GM23338 (cell line): ENCODE data around the gene MOB2. TPM values are rescaled to one million over a fixed set of nuclear protein-coding genes. Genes with fewer than 3 reads are reported as not detected.

ENCODE experiments used
- ATAC-seq: fragments of 200-7000 bp; cut with Tn5 transposase; 3 replicates; pipeline ENCODE4 v1.9.1; 2020
- DNase-seq: peaks from one replicate; pipeline ENCODE4 v3.0.0-alpha.2; 2015; ENCODE audit warnings: low spot score
- H2AFZ ChIP-seq: fragments of 200-600 bp; sonication (generic); 2 replicates; pipeline ENCODE4 v1.8.0; 2016; ENCODE audit warnings: antibody characterized with exemption, mild to moderate bottlenecking, moderate library complexity
- H3F3A ChIP-seq: fragments of 200-600 bp; sonication (generic); replicated peaks from 2 replicates; pipeline ENCODE4 v1.8.0; 2017; ENCODE audit warnings: antibody characterized with exemption, mixed run types, low read depth
- H3K27ac ChIP-seq: fragments of 200-600 bp; sonication (generic); 2 replicates; pipeline ENCODE4 v1.6.1; 2016; ENCODE audit warnings: low read depth
- H3K27me3 ChIP-seq: fragments of 200-600 bp; sonication (generic); 2 replicates; pipeline ENCODE4 v1.8.0; 2016; ENCODE audit warnings: mild to moderate bottlenecking, mixed run types, moderate library complexity; ENCODE audit not compliant: insufficient read depth
- H3K36me3 ChIP-seq: fragments of 200-600 bp; sonication (generic); 2 replicates; pipeline ENCODE4 v1.8.0; 2016; ENCODE audit warnings: mild to moderate bottlenecking; ENCODE audit not compliant: insufficient read depth
- H3K4me1 ChIP-seq: fragments of 200-600 bp; sonication (generic); 2 replicates; pipeline ENCODE4 v1.8.0; 2016; ENCODE audit warnings: mild to moderate bottlenecking, moderate library complexity; ENCODE audit not compliant: insufficient read depth
- H3K4me2 ChIP-seq: fragments of 200-600 bp; sonication (generic); 2 replicates; pipeline ENCODE4 v1.7.1; 2017; ENCODE audit warnings: mixed run types
- H3K4me3 ChIP-seq: fragments of 200-600 bp; sonication (generic); 2 replicates; pipeline ENCODE4 v1.6.1; 2016; ENCODE audit warnings: mixed run types
- H3K79me2 ChIP-seq: fragments of 200-600 bp; sonication (generic); replicated peaks from 2 replicates; pipeline ENCODE4 v1.8.0; 2017; ENCODE audit warnings: mild to moderate bottlenecking; ENCODE audit not compliant: insufficient read depth
- H3K9me2 ChIP-seq: fragments of 200-600 bp; sonication (generic); 2 replicates; pipeline ENCODE4 v1.8.0; 2017; ENCODE audit not compliant: insufficient read depth
- H4K20me1 ChIP-seq: fragments of 200-600 bp; sonication (generic); replicated peaks from 2 replicates; pipeline ENCODE4 v1.8.0; 2017; ENCODE audit warnings: mild to moderate bottlenecking; ENCODE audit not compliant: insufficient read depth
- H3K27ac Mint-ChIP-seq: 2 replicates; pipeline ENCODE4 v1.8.0; 2020; ENCODE audit warnings: inconsistent platforms, mild to moderate bottlenecking, moderate library complexity, mixed read lengths
- H3K27me3 Mint-ChIP-seq: 3 replicates; pipeline ENCODE4 v1.8.0; 2022; ENCODE audit warnings: low read depth, mild to moderate bottlenecking, moderate library complexity, mixed read lengths, inconsistent platforms; ENCODE audit not compliant: insufficient read depth, poor library complexity
- H3K36me3 Mint-ChIP-seq: 3 replicates; pipeline ENCODE4 v1.8.0; 2021; ENCODE audit warnings: low read depth, mild to moderate bottlenecking, inconsistent platforms, moderate library complexity, mixed read lengths
- H3K4me1 Mint-ChIP-seq: 3 replicates; pipeline ENCODE4 v1.8.0; 2020; ENCODE audit warnings: mild to moderate bottlenecking, inconsistent platforms, mixed read lengths
- H3K4me3 Mint-ChIP-seq: 3 replicates; pipeline ENCODE4 v1.8.0; 2021; ENCODE audit warnings: moderate library complexity, mild to moderate bottlenecking, inconsistent platforms, mixed read lengths
- H3K9me3 Mint-ChIP-seq: 3 replicates; pipeline ENCODE4 v1.8.0; 2020; ENCODE audit warnings: moderate library complexity, mild to moderate bottlenecking, inconsistent platforms, mixed read lengths
- CREB1 ChIP-seq: fragments of 250-450 bp; sonication (Bioruptor Pico); IDR thresholded peaks from 2 replicates; pipeline ENCODE4 v1.5.0; 2020; ENCODE audit warnings: low read depth, mild to moderate bottlenecking, moderate library complexity
- ETS1 ChIP-seq: IDR thresholded peaks from 2 replicates; pipeline ENCODE4 v1.6.1; 2016; ENCODE audit warnings: antibody characterized with exemption
- EZH2 ChIP-seq: fragments of 200-600 bp; sonication (generic); IDR thresholded peaks from one replicate; pipeline ENCODE4 v1.8.0; 2017; ENCODE audit warnings: antibody characterized with exemption, mild to moderate bottlenecking, low read depth; ENCODE audit not compliant: unreplicated experiment
- EZH2phosphoT487 ChIP-seq: fragments of 200-600 bp; sonication (generic); IDR thresholded peaks from one replicate; pipeline ENCODE4 v1.8.1; 2018; ENCODE audit warnings: antibody characterized with exemption; ENCODE audit not compliant: unreplicated experiment
- JUNB ChIP-seq: IDR thresholded peaks from one replicate; pipeline ENCODE4 v1.6.1; 2016; ENCODE audit warnings: antibody characterized with exemption; ENCODE audit not compliant: unreplicated experiment
- NANOG ChIP-seq: IDR thresholded peaks from 2 replicates; pipeline ENCODE4 v1.6.1; 2016; ENCODE audit warnings: antibody characterized with exemption, borderline replicate concordance
- POLR2AphosphoS5 ChIP-seq: IDR thresholded peaks from 2 replicates; pipeline ENCODE4 v1.6.1; 2016; ENCODE audit warnings: antibody characterized with exemption, low read depth
- STAT1 ChIP-seq: IDR thresholded peaks from one replicate; pipeline ENCODE4 v1.6.1; 2016; ENCODE audit warnings: antibody characterized with exemption; ENCODE audit not compliant: unreplicated experiment
- ZNF114 ChIP-seq: fragments of 250-450 bp; sonication (Bioruptor Pico); IDR thresholded peaks from 2 replicates; pipeline ENCODE4 v1.5.0; 2020; ENCODE audit warnings: mild to moderate bottlenecking, moderate library complexity
- ZNF331 ChIP-seq: fragments of 250-450 bp; sonication (Bioruptor Pico); IDR thresholded peaks from 2 replicates; pipeline ENCODE4 v1.5.0; 2020; ENCODE audit warnings: low read depth, mild to moderate bottlenecking, moderate library complexity
- polyA plus RNA-seq: library from polyadenylated mRNA; unstranded; fragments of >200 nt; fragmentation: Nextera tagmentation; extraction: Ambion mirVana; gene quantifications from 2 replicates; pipeline ENCODE4 v1.2.1, GENCODE V29; 2016
- total RNA-seq: library from RNA; depleted of rRNA; stranded (reverse); fragments of >200 nt; shearing (Covaris generic); gene quantifications from 2 replicates; pipeline ENCODE4 v1.2.3, GENCODE V29; 2014
- TF ChIP-seq, protein P1 (sequence below), 2 experiments: fragments of 200-600 bp in 1 of 2; sonication (generic) in 1 of 2; conservative IDR thresholded peaks; 2 replicates each; pipeline versions ENCODE4 v1.5.1 to v1.6.1; 2016 to 2017; ENCODE audit warnings: antibody characterized with exemption in 2 of 2, low read depth in 2 of 2, mild to moderate bottlenecking in 2 of 2, moderate library complexity in 1 of 2
- TF ChIP-seq, protein P2 (sequence below): IDR thresholded peaks from one replicate; pipeline ENCODE4 v1.6.1; 2018; ENCODE audit warnings: antibody characterized with exemption; ENCODE audit not compliant: unreplicated experiment

Gene MOB2
- total and polyA plus RNA-seq, 2 experiments from 2014 or later: 10.1 to 19.7 TPM

DNA sequence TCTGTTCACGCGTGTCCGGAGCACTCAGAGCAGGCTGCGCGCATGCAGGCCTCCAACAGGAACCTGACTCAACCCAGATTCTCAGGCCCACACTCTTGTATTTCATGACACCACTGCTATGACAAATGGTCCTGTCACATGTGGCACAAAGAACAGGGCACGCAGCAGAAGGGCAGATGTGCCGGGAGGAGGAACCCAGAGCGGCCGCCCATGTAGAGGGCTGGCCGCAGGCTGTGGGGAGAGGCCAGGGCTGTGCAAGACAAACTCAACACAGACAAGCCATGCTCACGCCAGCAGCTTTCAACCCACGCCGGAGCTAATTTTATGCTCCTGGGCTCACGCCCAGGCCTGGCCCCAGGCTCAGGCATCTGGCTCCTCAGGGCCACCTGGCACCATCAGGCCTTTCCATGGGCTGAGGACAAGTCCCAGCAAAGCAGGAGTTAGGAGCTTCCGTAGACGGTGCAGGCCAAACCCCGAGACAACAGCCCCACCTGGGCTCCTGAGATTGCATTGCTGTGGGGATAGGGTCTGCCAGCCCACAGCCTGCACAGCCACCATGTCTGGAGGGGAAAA lies 45.5 kb upstream of the MOB2 start (continued):
- TF ChIP-seq, protein P1, sequence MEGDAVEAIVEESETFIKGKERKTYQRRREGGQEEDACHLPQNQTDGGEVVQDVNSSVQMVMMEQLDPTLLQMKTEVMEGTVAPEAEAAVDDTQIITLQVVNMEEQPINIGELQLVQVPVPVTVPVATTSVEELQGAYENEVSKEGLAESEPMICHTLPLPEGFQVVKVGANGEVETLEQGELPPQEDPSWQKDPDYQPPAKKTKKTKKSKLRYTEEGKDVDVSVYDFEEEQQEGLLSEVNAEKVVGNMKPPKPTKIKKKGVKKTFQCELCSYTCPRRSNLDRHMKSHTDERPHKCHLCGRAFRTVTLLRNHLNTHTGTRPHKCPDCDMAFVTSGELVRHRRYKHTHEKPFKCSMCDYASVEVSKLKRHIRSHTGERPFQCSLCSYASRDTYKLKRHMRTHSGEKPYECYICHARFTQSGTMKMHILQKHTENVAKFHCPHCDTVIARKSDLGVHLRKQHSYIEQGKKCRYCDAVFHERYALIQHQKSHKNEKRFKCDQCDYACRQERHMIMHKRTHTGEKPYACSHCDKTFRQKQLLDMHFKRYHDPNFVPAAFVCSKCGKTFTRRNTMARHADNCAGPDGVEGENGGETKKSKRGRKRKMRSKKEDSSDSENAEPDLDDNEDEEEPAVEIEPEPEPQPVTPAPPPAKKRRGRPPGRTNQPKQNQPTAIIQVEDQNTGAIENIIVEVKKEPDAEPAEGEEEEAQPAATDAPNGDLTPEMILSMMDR (conservative IDR thresholded peaks at IDR 0.05; ENCODE audit: low read depth in 2 of 2): no peak
- TF ChIP-seq, protein P2, sequence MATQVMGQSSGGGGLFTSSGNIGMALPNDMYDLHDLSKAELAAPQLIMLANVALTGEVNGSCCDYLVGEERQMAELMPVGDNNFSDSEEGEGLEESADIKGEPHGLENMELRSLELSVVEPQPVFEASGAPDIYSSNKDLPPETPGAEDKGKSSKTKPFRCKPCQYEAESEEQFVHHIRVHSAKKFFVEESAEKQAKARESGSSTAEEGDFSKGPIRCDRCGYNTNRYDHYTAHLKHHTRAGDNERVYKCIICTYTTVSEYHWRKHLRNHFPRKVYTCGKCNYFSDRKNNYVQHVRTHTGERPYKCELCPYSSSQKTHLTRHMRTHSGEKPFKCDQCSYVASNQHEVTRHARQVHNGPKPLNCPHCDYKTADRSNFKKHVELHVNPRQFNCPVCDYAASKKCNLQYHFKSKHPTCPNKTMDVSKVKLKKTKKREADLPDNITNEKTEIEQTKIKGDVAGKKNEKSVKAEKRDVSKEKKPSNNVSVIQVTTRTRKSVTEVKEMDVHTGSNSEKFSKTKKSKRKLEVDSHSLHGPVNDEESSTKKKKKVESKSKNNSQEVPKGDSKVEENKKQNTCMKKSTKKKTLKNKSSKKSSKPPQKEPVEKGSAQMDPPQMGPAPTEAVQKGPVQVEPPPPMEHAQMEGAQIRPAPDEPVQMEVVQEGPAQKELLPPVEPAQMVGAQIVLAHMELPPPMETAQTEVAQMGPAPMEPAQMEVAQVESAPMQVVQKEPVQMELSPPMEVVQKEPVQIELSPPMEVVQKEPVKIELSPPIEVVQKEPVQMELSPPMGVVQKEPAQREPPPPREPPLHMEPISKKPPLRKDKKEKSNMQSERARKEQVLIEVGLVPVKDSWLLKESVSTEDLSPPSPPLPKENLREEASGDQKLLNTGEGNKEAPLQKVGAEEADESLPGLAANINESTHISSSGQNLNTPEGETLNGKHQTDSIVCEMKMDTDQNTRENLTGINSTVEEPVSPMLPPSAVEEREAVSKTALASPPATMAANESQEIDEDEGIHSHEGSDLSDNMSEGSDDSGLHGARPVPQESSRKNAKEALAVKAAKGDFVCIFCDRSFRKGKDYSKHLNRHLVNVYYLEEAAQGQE: no peak
- TF ChIP-seq ZNF331 (CRISPR knock-in tag): no peak
- no peak for TF ChIP-seq ETS1
- TF ChIP-seq JUNB: no peak
- TF ChIP-seq EZH2: no peak
- TF ChIP-seq NANOG: no peak
- TF ChIP-seq CREB1 (CRISPR knock-in tag): no peak
- TF ChIP-seq ZNF114: no peak
- no peak for TF ChIP-seq POLR2AphosphoS5

DNA sequence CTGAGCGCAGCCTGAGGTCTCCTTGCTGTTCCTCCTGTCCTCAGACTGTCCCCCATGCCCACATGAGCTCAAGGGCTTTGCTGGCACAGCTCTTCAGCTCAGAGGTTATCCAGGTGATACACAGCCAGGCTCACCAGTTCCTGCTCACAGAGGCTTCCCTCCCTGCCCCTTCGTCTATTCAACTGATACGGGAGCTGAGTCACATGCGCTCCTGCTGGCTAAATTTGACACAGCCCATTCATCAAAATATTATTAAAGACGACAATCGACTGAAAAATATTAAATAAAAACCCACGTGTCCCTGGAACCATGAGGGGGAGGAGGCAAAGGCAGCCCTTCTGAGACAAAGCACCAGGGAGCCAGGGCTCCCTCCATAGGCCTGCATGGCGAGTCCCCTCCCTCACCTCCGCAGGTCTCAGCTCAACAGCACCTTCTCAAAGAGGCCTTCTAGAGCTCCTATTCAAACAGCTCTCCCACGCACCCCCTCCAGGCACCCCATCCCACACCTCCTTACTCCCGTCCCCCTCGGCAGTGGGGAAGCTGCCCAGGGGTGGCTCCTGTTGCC lies 45.0 kb upstream of the MOB2 start:
- no peak overlapping the region for H3K4me3 Mint-ChIP-seq
- no peaks in the 10 kb centered on the region for H3K27me3 ChIP-seq
- no peak overlapping the region for H3K4me2 ChIP-seq
- H3K4me3 ChIP-seq: no peak overlapping the region
- ATAC-seq: no peak
- H3F3A ChIP-seq: no peaks in the 10 kb centered on the region
- DNase-seq: no peak
- peaks cover 3% of the 10 kb centered on the region for H3K27me3 Mint-ChIP-seq
- H3K36me3 ChIP-seq: no peaks in the 10 kb centered on the region
- H3K4me1 Mint-ChIP-seq: no peaks in the 10 kb centered on the region; the same call in 2 of the 3 replicates
- H2AFZ ChIP-seq: no peak overlapping the region
- no peaks in the 10 kb centered on the region for H3K36me3 Mint-ChIP-seq
- H3K9me2 ChIP-seq: no peaks in the 10 kb centered on the region
- H3K79me2 ChIP-seq: peaks cover 76% of the 10 kb centered on the region
- H3K9me3 Mint-ChIP-seq: no peaks in the 10 kb centered on the region
- H3K4me1 ChIP-seq: no peaks in the 10 kb centered on the region
- H4K20me1 ChIP-seq: peaks cover 13% of the 10 kb centered on the region
- H3K27ac Mint-ChIP-seq: peak overlapping the region; percentile 83; the same call in 1 of the 2 replicates
- H3K27ac ChIP-seq: no peak overlapping the region
- no peak for TF ChIP-seq ZNF114
- no peak for TF ChIP-seq STAT1
- TF ChIP-seq POLR2AphosphoS5: no peak
- no peak for TF ChIP-seq CREB1 (CRISPR knock-in tag)
- no peak for TF ChIP-seq ZNF331 (CRISPR knock-in tag)
- TF ChIP-seq EZH2phosphoT487: no peak
- TF ChIP-seq, protein P1 (conservative IDR thresholded peaks at IDR 0.05; ENCODE audit: low read depth in 2 of 2): no peak
- no peak for TF ChIP-seq ETS1
- TF ChIP-seq JUNB: no peak
- no peak for TF ChIP-seq NANOG
- TF ChIP-seq, protein P2: no peak
